HepG2 (cell line): ENCODE measurements around the gene NAPB. TPM values are rescaled to one million over a fixed set of nuclear protein-coding genes. Genes with fewer than 3 reads are reported as not detected.

ENCODE experiments used
- ATAC-seq: fragments of 200-7000 bp; cut with Tn5 transposase; 3 replicates; pipeline ENCODE4 v1.9.1; 2020; ENCODE audit warnings: mild to moderate bottlenecking, moderate library complexity
- BruUV-seq: library from RNA; stranded (reverse); fragments of 400-500 nt; replicated peaks from 2 replicates; lab custom pipeline; 2021; lab: Mats Ljungman, UMichigan
- CTCF ChIA-PET: fragments of 300-600 bp; formaldehyde crosslinking; extraction: SDS; loops from one replicate; lab custom pipeline; 2021; ENCODE audit warnings: low total read pairs, inconsistent platforms, low intra/inter-chr PET ratio; lab: Yijun Ruan, JAX
- POLR2A ChIA-PET: fragments of 350-600 bp; sonication (Branson Sonifier 250); formaldehyde crosslinking; loops from one replicate; lab custom pipeline; 2020; ENCODE audit warnings: antibody characterized with exemption, inconsistent platforms; lab: Yijun Ruan, JAX
- DNase-seq: peaks from one replicate; pipeline ENCODE4 v3.0.0-alpha.2; 2015; ENCODE audit warnings: low spot score
- FAIRE-seq: peaks from 3 replicates; lab custom pipeline; 2011; peaks lifted over from hg19 to GRCh38; lab: Jason Lieb, UNC
- H2AFZ ChIP-seq: one replicate; pipeline ENCODE4 v1.6.1; 2011; ENCODE audit warnings: low read length, inconsistent platforms
- H3K27ac ChIP-seq: fragments of 300-600 bp; 3 replicates; pipeline ENCODE4 v1.8.0; 2011; ENCODE audit warnings: mixed run types, mild to moderate bottlenecking, mixed read lengths, low read length, inconsistent platforms; ENCODE audit not compliant: insufficient read depth; ENCODE audit errors: extremely low read length
- H3K27me3 ChIP-seq, 2 experiments: fragments of 200-600 bp in 1 of 2; 2 replicates in 1 of 2; 3 replicates in 1 of 2; pipeline versions ENCODE4 v1.6.0 to v1.8.0; 2011; ENCODE audit warnings: low read length in 2 of 2, mild to moderate bottlenecking in 2 of 2, moderate library complexity in 2 of 2, inconsistent platforms in 1 of 2; ENCODE audit not compliant: insufficient read depth in 2 of 2, control insufficient read depth in 1 of 2
- H3K36me3 ChIP-seq, 2 experiments: fragments of 200-600 bp in 1 of 2; replicated peaks in 1 of 2; 2 replicates in 1 of 2; 3 replicates in 1 of 2; pipeline versions ENCODE4 v1.5.1 to v1.8.0; 2011; ENCODE audit warnings: low read length in 2 of 2, inconsistent platforms in 1 of 2; ENCODE audit not compliant: insufficient read depth in 2 of 2, control insufficient read depth in 1 of 2
- H3K4me1 ChIP-seq: 2 replicates; pipeline ENCODE4 v1.5.1; 2012; ENCODE audit warnings: low read length, inconsistent platforms; ENCODE audit not compliant: insufficient read depth
- H3K4me2 ChIP-seq: 2 replicates; pipeline ENCODE4 v1.6.0; 2011; ENCODE audit warnings: low read depth, low read length, inconsistent platforms
- H3K4me3 ChIP-seq, 3 experiments: fragments of 200-600 bp in 1 of 3; sonication (generic), shearing (Covaris generic) in 1 of 3; replicated peaks in 1 of 3; 2 replicates each; pipeline ENCODE4 v1.5.1; 2011 to 2016; ENCODE audit warnings: low read length in 3 of 3, inconsistent platforms in 2 of 3, low read depth in 2 of 3, mild to moderate bottlenecking in 2 of 3, control low read depth in 1 of 3, mixed read lengths in 1 of 3; ENCODE audit not compliant: insufficient read depth in 1 of 3
- H3K79me2 ChIP-seq: one replicate; pipeline ENCODE4 v1.6.1; 2011; ENCODE audit warnings: low read length, inconsistent platforms; ENCODE audit not compliant: insufficient read depth
- H3K9ac ChIP-seq: 2 replicates; pipeline ENCODE4 v1.6.0; 2011; ENCODE audit warnings: mild to moderate bottlenecking, low read depth, low read length, inconsistent platforms; ENCODE audit not compliant: insufficient read depth
- H3K9me3 ChIP-seq: 2 replicates; pipeline ENCODE4 v1.5.1; 2012; ENCODE audit warnings: mild to moderate bottlenecking, low read length
- H4K20me1 ChIP-seq: 2 replicates; pipeline ENCODE4 v1.6.0; 2011; ENCODE audit warnings: inconsistent platforms, mild to moderate bottlenecking, low read length, moderate library complexity; ENCODE audit not compliant: insufficient read depth
- BRCA1 ChIP-seq: sonication (generic); formaldehyde crosslinking; IDR thresholded peaks from 2 replicates; pipeline ENCODE4 v1.4.0; 2020; ENCODE audit warnings: missing genetic modification reagents
- E2F2 ChIP-seq: sonication (generic); formaldehyde crosslinking; IDR thresholded peaks from 2 replicates; pipeline ENCODE4 v1.4.0; 2020; ENCODE audit warnings: missing genetic modification reagents, borderline replicate concordance
- FOXJ3 ChIP-seq: sonication (generic); formaldehyde crosslinking; IDR thresholded peaks from 2 replicates; pipeline ENCODE4 v1.4.0; 2020; ENCODE audit warnings: missing genetic modification reagents, mild to moderate bottlenecking, borderline replicate concordance
- IKZF5 ChIP-seq: IDR thresholded peaks from 2 replicates; pipeline ENCODE4 v1.6.1; 2018; ENCODE audit warnings: missing genetic modification reagents, mild to moderate bottlenecking, missing compliant biosample characterization
- TERF1 ChIP-seq: sonication (generic); formaldehyde crosslinking; IDR thresholded peaks from 2 replicates; pipeline ENCODE4 v1.8.0; 2022; ENCODE audit warnings: mild to moderate bottlenecking, missing genetic modification reagents, moderate library complexity
- ZBTB21 ChIP-seq: sonication (generic); formaldehyde crosslinking; IDR thresholded peaks from 2 replicates; pipeline ENCODE4 v1.4.0; 2020; ENCODE audit warnings: missing genetic modification reagents
- ZFP1 ChIP-seq: IDR thresholded peaks from 2 replicates; pipeline ENCODE4 v1.6.1; 2016
- ZHX2 ChIP-seq, 2 experiments: sonication (generic) in 1 of 2; formaldehyde crosslinking in 1 of 2; IDR thresholded peaks; 2 replicates each; pipeline versions ENCODE4 v1.6.1 to v1.9.0; 2014 to 2022; ENCODE audit warnings: antibody characterized with exemption in 1 of 2, borderline replicate concordance in 1 of 2, inconsistent platforms in 1 of 2, low read depth in 1 of 2, missing genetic modification reagents in 1 of 2
- ZMYM3 ChIP-seq: sonication (generic); formaldehyde crosslinking; IDR thresholded peaks from 2 replicates; pipeline ENCODE4 v1.5.1; 2020; ENCODE audit warnings: mild to moderate bottlenecking, missing genetic modification reagents
- ZNF30 ChIP-seq: sonication (generic); formaldehyde crosslinking; IDR thresholded peaks from 2 replicates; pipeline ENCODE4 v1.5.0; 2020; ENCODE audit warnings: mild to moderate bottlenecking, missing genetic modification reagents
- ZNF605 ChIP-seq: sonication (generic); formaldehyde crosslinking; IDR thresholded peaks from 2 replicates; pipeline ENCODE4 v1.8.0; 2022; ENCODE audit warnings: mild to moderate bottlenecking, missing genetic modification reagents
- ZNF7 ChIP-seq: IDR thresholded peaks from 2 replicates; pipeline ENCODE4 v1.6.1; 2016; ENCODE audit warnings: missing biosample characterization, missing genetic modification reagents
- ZNF816 ChIP-seq: sonication (generic); formaldehyde crosslinking; IDR thresholded peaks from 2 replicates; pipeline ENCODE4 v1.8.0; 2022; ENCODE audit warnings: missing genetic modification reagents, mild to moderate bottlenecking, borderline replicate concordance
- whole genome bisulfite sequencing: methylation state at CpG from one replicate; pipeline ENCODE4 v1.1.6; 2017; ENCODE audit warnings: low lambda C conversion rate; 5-methylcytosine and 5-hydroxymethylcytosine counted together
- in situ Hi-C: cut with HindIII; loops from 2 replicates; pipeline ENCODE4 v1.10.0; 2017; ENCODE audit warnings: low pct_unique_long_range_greater_than_20kb; ENCODE audit not compliant: extremely low pct_ligation_motif_present
- intact Hi-C: fragments of 100-400 bp; cut with micrococcal nuclease; formaldehyde crosslinking; loops from one replicate; pipeline ENCODE4 v1.10.0; 2022; ENCODE audit not compliant: unreplicated experiment
- polyA plus RNA-seq, 8 experiments: library from polyadenylated mRNA; depleted of rRNA in 3 of 8; stranded (reverse) in 7 of 8; unstranded in 1 of 8; fragments of >200 nt; fragmentation: Illumina TruSeq in 4 of 8; extraction: Trizol in 4 of 8; gene quantifications; 2 replicates each; pipeline versions ENCODE4 v1.2.1 to v1.2.3, GENCODE V29; 2011 to 2016; ENCODE audit warnings: low read depth in 4 of 8, missing spikeins in 1 of 8, mixed read lengths in 1 of 8; ENCODE audit not compliant: insufficient read depth in 1 of 8
- total RNA-seq, 5 experiments: library from RNA; depleted of rRNA; stranded (reverse); fragments of >200 nt; fragmentation: Illumina TruSeq; extraction: Trizol; gene quantifications; 2 replicates each; pipeline ENCODE4 v1.2.3, GENCODE V29; 2016; ENCODE audit warnings: low read depth in 1 of 5

NAPB gene
- total and polyA plus RNA-seq, 2 of the 13 experiments (the other 11 are each of a cell fraction or from before 2014, with no cell fraction given) = 15.2 to 16.1 TPM

- ATAC-seq (peak; percentile 85), DNase-seq (peak; percentile 77), FAIRE-seq (peak; percentile 93)
- Histone ChIP-seq H3K27me3 (no peaks in the 10 kb centered on the region; a peak in 1 of 5 replicates), H3K9me3 (no peaks in the 10 kb centered on the region), H3K79me2 (no peaks in the 10 kb centered on the region), H3K4me3 (no peak overlapping the region), H3K9ac (no peak overlapping the region), H3K36me3 (no peaks in the 10 kb centered on the region), H3K4me2 (no peak overlapping the region), H4K20me1 (no peaks in the 10 kb centered on the region), H3K27ac (no peak overlapping the region), H3K4me1 (peaks cover 27% of the 10 kb centered on the region), H2AFZ (no peak overlapping the region)
- POLR2A ChIA-PET = interaction anchor here (1.0 to 6.3 kb wide), 3 partner anchors 10 to 649 kb away, joined by 3 to 54 read pairs (median 6); partner anchors contain the start of gene NXT1
- in situ Hi-C loops = loop anchor here (5.0 kb wide), 2 partner anchors 648 to 1003 kb away; no protein-coding TSS in a partner anchor
- WGBS = 9% methylated on average over 9 of the region's 9 CpGs
- BruUV-seq = no TSS peak
- CTCF ChIA-PET = interaction anchor here (0.7 to 2.2 kb wide), 3 partner anchors 297 to 651 kb away, joined by 3 to 12 read pairs (median 3); no protein-coding TSS in a partner anchor
- intact Hi-C loops = loop anchor here (1.0 to 10.0 kb wide), 5 partner anchors 297 to 1002 kb away; no protein-coding TSS in a partner anchor
- TF ChIP-seq TERF1 (no peak), FOXJ3 (CRISPR knock-in tag) (no peak), BRCA1 (CRISPR knock-in tag) (no peak), ZNF816 (CRISPR knock-in tag) (no peak), E2F2 (CRISPR knock-in tag) (no peak), ZMYM3 (CRISPR knock-in tag) (no peak), IKZF5 (CRISPR knock-in tag) (no peak; the same call in 1 of the 2 replicates), ZBTB21 (no peak), ZNF30 (no peak), ZNF7 (peak; percentile 97), ZHX2 (IDR thresholded peaks at IDR 0.05; ENCODE audit: low read depth) (no peak), ZHX2 (CRISPR knock-in tag; IDR thresholded peaks at IDR 0.05; ENCODE audit: borderline replicate concordance) (no peak), ZFP1 (no peak), ZNF605 (CRISPR knock-in tag) (no peak)
These were observed 80.8 kb downstream of the NAPB start for GRCh38 chr20:23340524-23340923.
